Neural crest cell (in vitro differentiated cells): ENCODE measurements around the gene CASP9. TPM values are rescaled to one million over a fixed set of nuclear protein-coding genes. Genes with fewer than 3 reads are reported as not detected.

ENCODE experiments used
- DNase-seq: peaks from one replicate; pipeline ENCODE4 v3.0.0; 2021; ENCODE audit warnings: low read depth, mixed read lengths, low spot score
- H3K27ac Mint-ChIP-seq: one replicate; pipeline ENCODE4 v1.8.0; 2021; ENCODE audit warnings: mild to moderate bottlenecking, mixed read lengths; ENCODE audit not compliant: unreplicated experiment
- H3K27me3 Mint-ChIP-seq: 2 replicates; pipeline ENCODE4 v1.8.0; 2021; ENCODE audit warnings: low read depth, mild to moderate bottlenecking, mixed read lengths
- H3K36me3 Mint-ChIP-seq: 2 replicates; pipeline ENCODE4 v1.8.0; 2021; ENCODE audit warnings: low read depth, mild to moderate bottlenecking, mixed read lengths
- H3K4me1 Mint-ChIP-seq: 2 replicates; pipeline ENCODE4 v1.8.0; 2021; ENCODE audit warnings: mixed read lengths
- H3K4me3 Mint-ChIP-seq: one replicate; pipeline ENCODE4 v1.8.0; 2021; ENCODE audit warnings: mild to moderate bottlenecking, mixed read lengths
- H3K9me3 Mint-ChIP-seq: 2 replicates; pipeline ENCODE4 v1.8.0; 2021; ENCODE audit warnings: mixed read lengths
- total RNA-seq: library from RNA; stranded (reverse); gene quantifications from 2 replicates; pipeline ENCODE4 v1.2.1, GENCODE V29; 2021
- TF ChIP-seq, protein P1 (sequence below): fragments of 200-600 bp; sonication (generic); conservative IDR thresholded peaks from 2 replicates; pipeline ENCODE4 v1.5.0; 2021; ENCODE audit warnings: antibody characterized with exemption, mild to moderate bottlenecking

Gene CASP9
- total RNA-seq, 1 donor from 2014 or later, result 13.2 TPM

DNA sequence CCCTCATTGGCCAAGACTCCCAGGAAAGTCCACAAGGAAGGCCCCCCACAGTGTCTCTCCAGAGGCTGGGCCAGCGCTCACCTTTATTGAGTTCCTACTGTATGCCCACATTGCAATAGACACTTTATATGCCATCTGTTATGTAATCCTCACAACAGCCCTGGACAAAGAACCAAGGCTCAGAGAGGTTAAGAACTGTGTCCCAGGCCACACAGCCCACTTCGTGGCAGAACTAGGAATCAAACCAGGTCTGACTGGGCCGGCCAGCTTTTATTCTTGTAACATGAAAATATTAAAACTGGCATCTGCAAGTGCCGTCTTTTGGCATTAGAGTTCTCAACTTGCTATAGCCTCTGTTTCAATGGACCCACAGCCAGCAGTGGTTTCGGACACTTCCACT lies 81.3 kb downstream of the CASP9 start:
- H3K36me3 Mint-ChIP-seq, result no peaks in the 10 kb centered on the region
- no peak overlapping the region for H3K4me3 Mint-ChIP-seq

DNA sequence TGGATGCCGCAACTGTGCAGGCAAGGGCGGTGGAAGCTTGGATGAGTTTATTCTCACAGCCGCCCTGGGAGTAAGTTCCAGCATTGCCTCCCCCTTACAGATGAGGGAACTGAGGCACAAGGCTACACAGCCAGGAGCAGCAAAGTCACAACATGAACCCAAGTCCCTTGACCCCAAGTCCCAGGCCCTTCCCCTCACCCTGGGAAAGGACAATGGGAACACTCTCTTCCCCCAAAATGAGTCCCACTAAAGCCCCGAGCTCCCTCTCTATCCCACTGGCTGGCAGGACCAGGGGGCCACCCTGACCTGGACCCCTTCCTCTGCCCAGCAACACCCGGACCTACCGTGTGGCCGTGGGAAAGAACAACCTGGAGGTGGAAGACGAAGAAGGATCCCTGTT lies 81.9 kb downstream of the CASP9 start:
- no peak overlapping the region for H3K27ac Mint-ChIP-seq
- TF ChIP-seq, protein P1, sequence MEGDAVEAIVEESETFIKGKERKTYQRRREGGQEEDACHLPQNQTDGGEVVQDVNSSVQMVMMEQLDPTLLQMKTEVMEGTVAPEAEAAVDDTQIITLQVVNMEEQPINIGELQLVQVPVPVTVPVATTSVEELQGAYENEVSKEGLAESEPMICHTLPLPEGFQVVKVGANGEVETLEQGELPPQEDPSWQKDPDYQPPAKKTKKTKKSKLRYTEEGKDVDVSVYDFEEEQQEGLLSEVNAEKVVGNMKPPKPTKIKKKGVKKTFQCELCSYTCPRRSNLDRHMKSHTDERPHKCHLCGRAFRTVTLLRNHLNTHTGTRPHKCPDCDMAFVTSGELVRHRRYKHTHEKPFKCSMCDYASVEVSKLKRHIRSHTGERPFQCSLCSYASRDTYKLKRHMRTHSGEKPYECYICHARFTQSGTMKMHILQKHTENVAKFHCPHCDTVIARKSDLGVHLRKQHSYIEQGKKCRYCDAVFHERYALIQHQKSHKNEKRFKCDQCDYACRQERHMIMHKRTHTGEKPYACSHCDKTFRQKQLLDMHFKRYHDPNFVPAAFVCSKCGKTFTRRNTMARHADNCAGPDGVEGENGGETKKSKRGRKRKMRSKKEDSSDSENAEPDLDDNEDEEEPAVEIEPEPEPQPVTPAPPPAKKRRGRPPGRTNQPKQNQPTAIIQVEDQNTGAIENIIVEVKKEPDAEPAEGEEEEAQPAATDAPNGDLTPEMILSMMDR, result no peak
- no peak for DNase-seq
- no peaks in the 10 kb centered on the region for H3K4me1 Mint-ChIP-seq
- H3K27me3 Mint-ChIP-seq, result no peaks in the 10 kb centered on the region
- no peaks in the 10 kb centered on the region for H3K9me3 Mint-ChIP-seq
- no peaks in the 10 kb centered on the region for H3K36me3 Mint-ChIP-seq
- H3K4me3 Mint-ChIP-seq, result no peak overlapping the region

More for the DNA sequence above, 81.3 kb downstream of the CASP9 start:
- no peaks in the 10 kb centered on the region for H3K27me3 Mint-ChIP-seq
- TF ChIP-seq, protein P1, result no peak
- no peak for DNase-seq
- no peaks in the 10 kb centered on the region for H3K4me1 Mint-ChIP-seq
- no peaks in the 10 kb centered on the region for H3K9me3 Mint-ChIP-seq
- H3K27ac Mint-ChIP-seq, result no peak overlapping the region

Other genes with a start within 250 kb of the CASP9 start
- gene EFHD2, start 114.3 kb downstream of the CASP9 start, total RNA-seq, result 22.4 and 23.0 TPM in 2 replicates
- gene CTRC, start 85.8 kb downstream of the CASP9 start, total RNA-seq, result 0.40 TPM in 1 of 2 replicates, not detected in the other
- not detected in 2 replicates for gene CELA2A, start 67.5 kb downstream of the CASP9 start, total RNA-seq
- not detected in 2 replicates for gene CELA2B, start 48.1 kb downstream of the CASP9 start, total RNA-seq
- gene DNAJC16, start 2.6 kb upstream of the CASP9 start, total RNA-seq, result 21.5 and 23.6 TPM in 2 replicates
- 1.2 and 1.4 TPM in 2 replicates for gene AGMAT, start 60.8 kb upstream of the CASP9 start, total RNA-seq
- 33.0 and 33.2 TPM in 2 replicates for gene DDI2, start 93.2 kb upstream of the CASP9 start, total RNA-seq
- 61.2 and 64.5 TPM in 2 replicates for gene PLEKHM2, start 160.1 kb upstream of the CASP9 start, total RNA-seq
- 2.9 and 3.3 TPM in 2 replicates for gene SLC25A34, start 212.0 kb upstream of the CASP9 start, total RNA-seq
- not detected in 2 replicates for gene TMEM82, start 218.3 kb upstream of the CASP9 start, total RNA-seq
- gene FBLIM1, start 234.6 kb upstream of the CASP9 start, total RNA-seq, result 6.2 and 7.9 TPM in 2 replicates